ENCODE measurements around the gene FTHL17. TPM values are rescaled to one million over a fixed set of nuclear protein-coding genes. Genes with fewer than 3 reads are reported as not detected.

Gene FTHL17
- total and polyA plus RNA-seq, 12 donors: not detected

- DNase-seq: peak; percentile 30 to 75 (median 65)
- peaks cover 6% of the 10 kb centered on the region for H3K27me3 ChIP-seq
- intact Hi-C loops (cut with DNase I): loop anchor here in 1 of 2 donors (5.0 kb wide), 1 partner anchor 625 kb away; no protein-coding TSS in a partner anchor
- H3K9me3 ChIP-seq (replicated peaks in 1 of 3): no peaks in the 10 kb centered on the region
- 29 to 69% (median 37%) methylated on average over 2 to 3 of the region's 3 CpGs for WGBS, 4 donors
- no peaks in the 10 kb centered on the region for H3K4me1 ChIP-seq (replicated peaks in 1 of 2)
- no peaks in the 10 kb centered on the region for H3K36me3 ChIP-seq (replicated peaks in 1 of 2)
- TF ChIP-seq POLR2A (IDR thresholded peaks at IDR 0.05) (no peak), CTCF (IDR thresholded peaks at IDR 0.05) (peak; percentile 54 to 69 (median 60))
- no peak overlapping the region for H3K27ac ChIP-seq
- H3K4me3 ChIP-seq: no peak overlapping the region
Measured at GRCh38 chrX:31036895-31037294, 34.9 kb downstream of the FTHL17 start.

- no peak overlapping the region for H3K4me3 ChIP-seq
- H3K27ac ChIP-seq: no peak overlapping the region
- TF ChIP-seq CTCF (IDR thresholded peaks at IDR 0.05) (no peak), POLR2A (IDR thresholded peaks at IDR 0.05) (no peak)
- H3K36me3 ChIP-seq (replicated peaks in 1 of 2): no peaks in the 10 kb centered on the region
- no peak for DNase-seq
- no peaks in the 10 kb centered on the region for H3K9me3 ChIP-seq (replicated peaks in 1 of 3)
- intact Hi-C loops (cut with DNase I): no loop called here
- peaks cover 3% of the 10 kb centered on the region for H3K27me3 ChIP-seq
- H3K4me1 ChIP-seq (replicated peaks in 1 of 2): no peaks in the 10 kb centered on the region
Measured at GRCh38 chrX:31027351-31027750, 44.5 kb downstream of the FTHL17 start.

GRCh38 chrX:31024866-31025265 lies 47.0 kb downstream of the FTHL17 start:
- no peak overlapping the region for H3K4me3 ChIP-seq
- no peaks in the 10 kb centered on the region for H3K9me3 ChIP-seq (replicated peaks in 1 of 3)
- no peaks in the 10 kb centered on the region for H3K36me3 ChIP-seq (replicated peaks in 1 of 2)
- intact Hi-C loops (cut with DNase I): no loop called here
- DNase-seq: no peak
- no peak for TF ChIP-seq CTCF (IDR thresholded peaks at IDR 0.05)
- TF ChIP-seq POLR2A (IDR thresholded peaks at IDR 0.05): no peak
- H3K27ac ChIP-seq: no peak overlapping the region
- no peaks in the 10 kb centered on the region for H3K27me3 ChIP-seq
- WGBS, 4 donors: 81 to 100% (median 92%) methylated on average over 1 of the region's 1 CpG
- no peaks in the 10 kb centered on the region for H3K4me1 ChIP-seq (replicated peaks in 1 of 2)

GRCh38 chrX:31021537-31021936 lies 50.3 kb downstream of the FTHL17 start:
- 60 to 67% (median 63%) methylated on average over 1 to 2 of the region's 2 CpGs for WGBS, 4 donors

More at GRCh38 chrX:31021537-31021936, 50.3 kb downstream of the FTHL17 start:
- Histone ChIP-seq H3K9me3 (replicated peaks in 1 of 3) (no peaks in the 10 kb centered on the region), H3K36me3 (replicated peaks in 1 of 2) (no peaks in the 10 kb centered on the region), H3K4me3 (no peak overlapping the region), H3K4me1 (replicated peaks in 1 of 2) (no peaks in the 10 kb centered on the region), H3K27me3 (no peaks in the 10 kb centered on the region), H3K27ac (no peak overlapping the region)
- intact Hi-C loops (cut with DNase I): no loop called here
- no peak for TF ChIP-seq POLR2A (IDR thresholded peaks at IDR 0.05)
- no peak for TF ChIP-seq CTCF (IDR thresholded peaks at IDR 0.05)
- peak in 1 of 7 donors; percentile 50 for DNase-seq

Other genes starting within 250 kb of the FTHL17 start
- gene TAB3, start 182.8 kb downstream of the FTHL17 start, total RNA-seq: 10 to 100 TPM; 14.7 to 44.6 (median 22.2) TPM
- 10 to 100 TPM in 2 of 3 donors, 1 to 10 TPM in 1; 7.0 to 17.4 (median 12.0) TPM for gene TAB3, start 182.8 kb downstream of the FTHL17 start, polyA plus RNA-seq